Activated naive CD4-positive, alpha-beta T cell treated with anti-CD3 and anti-CD28 coated beads, Interleukin-2, amount 10 ng/mL, durations not matched to agents 7 days and 5 days (primary cell): ENCODE results near the gene LRRK1.

Experiments
- CTCF ChIA-PET: fragments of 350-600 bp; sonication (Branson Sonifier 250); formaldehyde crosslinking; loops from one replicate; lab custom pipeline; 2021; ENCODE audit warnings: antibody characterized with exemption; lab: Charles Lee
- DNase-seq: peaks from one replicate; pipeline ENCODE4 v3.0.0-alpha.2; 2020
- H3K27ac Mint-ChIP-seq: one replicate; pipeline ENCODE4 v1.8.0; 2021; ENCODE audit warnings: mild to moderate bottlenecking, moderate library complexity, mixed read lengths
- H3K27me3 Mint-ChIP-seq: one replicate; pipeline ENCODE4 v1.8.0; 2021; ENCODE audit warnings: mild to moderate bottlenecking, mixed read lengths
- H3K36me3 Mint-ChIP-seq: one replicate; pipeline ENCODE4 v1.8.0; 2021; ENCODE audit warnings: mixed read lengths
- H3K4me1 Mint-ChIP-seq: one replicate; pipeline ENCODE4 v1.8.0; 2021; ENCODE audit warnings: mixed read lengths
- H3K4me3 Mint-ChIP-seq: one replicate; pipeline ENCODE4 v1.8.0; 2021; ENCODE audit warnings: mild to moderate bottlenecking, moderate library complexity, mixed read lengths
- H3K9me3 Mint-ChIP-seq: one replicate; pipeline ENCODE4 v1.8.0; 2021; ENCODE audit warnings: mixed read lengths

The LRRK1 gene

DNA sequence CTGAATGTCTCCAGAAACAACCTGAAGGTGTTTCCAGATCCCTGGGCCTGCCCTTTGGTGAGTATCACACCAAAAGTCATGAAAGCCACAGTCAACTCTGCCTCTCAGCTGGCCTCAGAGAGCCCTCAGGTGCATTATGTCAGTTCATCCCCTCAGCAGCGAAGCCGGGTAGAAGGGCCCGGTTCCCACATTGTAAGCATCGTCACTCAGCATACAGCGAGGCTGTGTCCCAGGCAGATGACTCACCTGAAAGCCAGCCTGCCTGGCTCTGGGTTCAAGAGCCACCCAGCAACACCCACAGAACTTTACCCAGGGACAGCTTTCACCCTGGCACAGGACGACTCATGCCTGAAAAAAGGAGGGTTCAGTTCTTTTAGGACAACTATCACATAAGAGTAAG lies 91.6 kb downstream of the LRRK1 start:
- H3K4me3 Mint-ChIP-seq, result no peak overlapping the region
- H3K27ac Mint-ChIP-seq, result no peak overlapping the region
- H3K9me3 Mint-ChIP-seq, result no peaks in the 10 kb centered on the region
- DNase-seq, result no peak
- no peaks in the 10 kb centered on the region for H3K36me3 Mint-ChIP-seq
- peaks cover 32% of the 10 kb centered on the region for H3K27me3 Mint-ChIP-seq
- H3K4me1 Mint-ChIP-seq, result peaks cover 22% of the 10 kb centered on the region
- CTCF ChIA-PET, result interaction anchor here (1.2 to 11.1 kb wide), 3 partner anchors 10 to 245 kb away, joined by 4 to 176 read pairs (median 51); partner anchors contain the start of gene CHSY1

DNA sequence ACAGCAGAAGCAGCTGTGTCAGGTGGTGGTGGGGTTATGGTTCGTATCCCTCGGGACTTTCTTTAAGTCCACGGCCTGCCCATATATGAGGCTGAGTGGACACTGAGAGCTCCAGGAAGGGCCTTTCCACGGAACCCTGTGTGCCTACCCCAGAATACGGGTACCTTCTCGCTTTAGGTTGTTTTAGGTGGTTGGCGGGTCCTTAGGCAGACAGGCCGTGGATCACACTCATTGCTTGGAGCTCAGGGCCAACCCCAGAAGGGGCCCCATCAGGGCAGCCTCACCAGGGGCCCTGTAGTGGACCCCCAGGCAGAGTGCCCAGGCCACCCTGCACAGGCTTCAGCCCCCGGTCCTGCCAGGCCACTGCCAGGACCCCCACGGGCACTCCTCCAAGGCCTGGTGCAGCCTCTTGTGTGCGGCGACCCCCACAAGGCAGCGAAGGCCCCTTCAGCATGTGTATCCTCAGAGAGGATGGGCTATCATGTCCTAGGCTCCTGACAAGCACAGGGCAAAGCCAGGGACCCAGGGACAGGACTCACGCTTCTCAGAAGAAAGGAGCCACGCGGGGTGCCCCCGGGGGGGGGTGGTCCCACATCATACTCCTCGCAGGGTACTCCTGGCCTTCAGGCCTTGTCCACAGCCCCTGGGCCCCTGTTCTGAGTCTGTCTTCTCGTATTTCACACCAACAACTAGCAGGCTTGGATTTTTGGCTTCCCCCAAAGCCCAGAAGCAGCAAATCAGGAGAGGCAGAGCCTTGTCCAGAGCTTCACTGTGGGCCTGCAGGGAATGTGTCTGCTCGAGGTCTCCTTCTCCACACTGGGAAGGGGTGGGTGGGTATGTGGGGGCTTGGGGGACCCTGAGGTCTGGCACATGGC lies 93.4 kb downstream of the LRRK1 start:
- peaks cover 14% of the 10 kb centered on the region for H3K4me1 Mint-ChIP-seq
- H3K27ac Mint-ChIP-seq, result no peak overlapping the region
- CTCF ChIA-PET, result interaction anchor here (0.7 to 11.1 kb wide), 6 partner anchors 8 to 276 kb away, joined by 3 to 176 read pairs (median 4); partner anchors contain the start of gene CHSY1
- no peak overlapping the region for H3K4me3 Mint-ChIP-seq
- no peaks in the 10 kb centered on the region for H3K9me3 Mint-ChIP-seq
- no peak for DNase-seq
- no peaks in the 10 kb centered on the region for H3K36me3 Mint-ChIP-seq
- H3K27me3 Mint-ChIP-seq, result peaks cover 23% of the 10 kb centered on the region

DNA sequence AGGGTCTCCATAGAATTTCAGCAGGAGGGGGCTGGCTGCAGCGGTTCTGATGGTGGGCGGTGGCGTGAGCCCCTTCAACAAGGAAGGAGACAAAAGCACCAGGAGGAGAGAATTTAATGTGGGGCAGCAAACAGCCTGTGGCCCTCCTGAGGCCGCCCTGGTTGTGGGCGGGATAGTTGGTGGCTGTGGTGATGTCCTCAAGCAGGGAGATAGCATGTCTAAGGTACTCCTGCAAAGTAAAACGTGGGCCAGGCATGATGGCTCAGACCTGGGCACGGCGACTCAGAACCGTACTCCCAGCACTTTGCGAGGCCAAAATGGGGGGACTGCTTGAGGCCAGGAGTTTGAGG lies 94.0 kb downstream of the LRRK1 start:
- CTCF ChIA-PET, result interaction anchor here (1.4 to 11.1 kb wide), 2 partner anchors 242 to 261 kb away, joined by 4 to 176 read pairs; partner anchors contain the start of gene CHSY1
- Mint-ChIP-seq H3K4me1 (peaks cover 8% of the 10 kb centered on the region), H3K27me3 (peaks cover 17% of the 10 kb centered on the region), H3K36me3 (no peaks in the 10 kb centered on the region), H3K27ac (no peak overlapping the region), H3K4me3 (no peak overlapping the region), H3K9me3 (no peaks in the 10 kb centered on the region)
- DNase-seq, result no peak

DNA sequence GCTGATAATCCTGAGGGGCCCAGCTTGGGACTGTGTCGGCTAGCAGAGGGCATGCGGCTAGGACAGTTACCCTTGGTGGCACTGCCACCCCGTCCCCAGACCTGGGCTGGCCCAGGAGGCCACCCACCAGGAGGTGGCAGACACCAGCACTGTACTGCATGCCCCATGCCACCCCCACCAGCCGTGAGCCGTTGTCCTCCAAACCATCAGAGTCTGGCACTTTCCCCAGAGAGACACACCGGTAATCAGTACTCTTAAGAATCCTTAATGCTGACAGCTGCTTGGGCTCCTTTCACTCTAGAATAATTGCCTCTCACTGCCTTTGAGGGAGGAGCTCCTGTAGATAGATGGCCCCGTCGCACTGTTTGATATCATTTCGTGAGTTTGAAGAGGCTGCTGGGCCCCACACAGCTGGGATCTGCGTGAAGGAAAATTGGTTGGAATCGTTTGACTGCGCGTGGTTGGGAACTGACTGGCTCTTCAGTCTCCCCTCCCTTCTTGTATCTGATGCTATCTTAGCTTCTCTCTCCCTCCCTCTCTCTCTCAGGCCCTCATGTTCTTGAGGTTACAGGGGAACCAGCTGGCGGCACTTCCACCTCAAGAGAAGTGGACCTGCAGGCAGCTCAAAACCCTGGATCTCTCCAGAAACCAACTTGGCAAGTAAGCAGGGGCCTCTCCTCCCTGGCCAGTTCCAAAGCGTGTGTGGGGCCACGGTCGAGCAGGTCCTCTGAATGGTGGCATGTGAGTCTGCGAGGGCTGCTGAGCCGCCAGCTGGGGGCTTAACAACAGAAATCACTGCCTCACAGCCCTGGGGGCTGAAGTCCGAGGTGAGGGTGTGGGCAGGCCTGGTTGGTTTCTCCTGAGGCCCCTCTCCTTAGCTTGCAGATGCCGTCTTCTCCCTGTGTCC lies 94.9 kb downstream of the LRRK1 start:
- Mint-ChIP-seq H3K27me3 (peaks cover 12% of the 10 kb centered on the region), H3K4me3 (no peak overlapping the region), H3K27ac (no peak overlapping the region), H3K9me3 (no peaks in the 10 kb centered on the region), H3K36me3 (no peaks in the 10 kb centered on the region), H3K4me1 (no peaks in the 10 kb centered on the region)
- CTCF ChIA-PET, result interaction anchor here (1.0 to 11.1 kb wide), 6 partner anchors 9 to 260 kb away, joined by 3 to 176 read pairs (median 4); partner anchors contain the start of gene CHSY1
- DNase-seq, result no peak

- peak; percentile 77 for DNase-seq
- Mint-ChIP-seq H3K36me3 (no peaks in the 10 kb centered on the region), H3K4me1 (no peaks in the 10 kb centered on the region), H3K27ac (no peak overlapping the region), H3K27me3 (peaks cover 8% of the 10 kb centered on the region), H3K4me3 (no peak overlapping the region), H3K9me3 (no peaks in the 10 kb centered on the region)
- CTCF ChIA-PET, result interaction anchor here (0.7 to 11.1 kb wide), 29 partner anchors 8 to 627 kb away, joined by 3 to 176 read pairs (median 4); partner anchors contain the start of gene CHSY1
Measured at GRCh38 chr15:101014921-101015841, 96.0 kb downstream of the LRRK1 start.

GRCh38 chr15:101016581-101016980 lies 97.4 kb downstream of the LRRK1 start:
- CTCF ChIA-PET, result interaction anchor here (0.6 to 11.1 kb wide), 18 partner anchors 9 to 277 kb away, joined by 3 to 176 read pairs (median 4); partner anchors contain the start of genes ALDH1A3 and CHSY1
- no peaks in the 10 kb centered on the region for H3K36me3 Mint-ChIP-seq
- H3K27ac Mint-ChIP-seq, result no peak overlapping the region
- no peaks in the 10 kb centered on the region for H3K4me1 Mint-ChIP-seq
- H3K27me3 Mint-ChIP-seq, result peaks cover 4% of the 10 kb centered on the region
- H3K4me3 Mint-ChIP-seq, result no peak overlapping the region
- no peaks in the 10 kb centered on the region for H3K9me3 Mint-ChIP-seq
- no peak for DNase-seq

- Mint-ChIP-seq H3K27me3 (peaks cover 4% of the 10 kb centered on the region), H3K27ac (no peak overlapping the region), H3K9me3 (no peaks in the 10 kb centered on the region), H3K4me1 (no peaks in the 10 kb centered on the region), H3K36me3 (no peaks in the 10 kb centered on the region), H3K4me3 (no peak overlapping the region)
- CTCF ChIA-PET, result interaction anchor here (0.6 to 11.1 kb wide), 13 partner anchors 10 to 276 kb away, joined by 3 to 176 read pairs (median 5); partner anchors contain the start of gene CHSY1
- no peak for DNase-seq
Measured at GRCh38 chr15:101017093-101017754, 98.1 kb downstream of the LRRK1 start.

GRCh38 chr15:101018016-101018415 lies 98.9 kb downstream of the LRRK1 start:
- H3K9me3 Mint-ChIP-seq, result no peaks in the 10 kb centered on the region
- H3K4me3 Mint-ChIP-seq, result no peak overlapping the region
- CTCF ChIA-PET, result interaction anchor here (0.6 to 6.2 kb wide), 4 partner anchors 10 to 728 kb away, joined by 3 to 51 read pairs (median 5); no protein-coding TSS in a partner anchor
- H3K4me1 Mint-ChIP-seq, result no peaks in the 10 kb centered on the region
- no peak for DNase-seq
- H3K36me3 Mint-ChIP-seq, result no peaks in the 10 kb centered on the region
- no peak overlapping the region for H3K27ac Mint-ChIP-seq
- peaks cover 5% of the 10 kb centered on the region for H3K27me3 Mint-ChIP-seq

- Mint-ChIP-seq H3K36me3 (no peaks in the 10 kb centered on the region), H3K9me3 (no peaks in the 10 kb centered on the region), H3K4me1 (no peaks in the 10 kb centered on the region), H3K4me3 (no peak overlapping the region), H3K27ac (no peak overlapping the region), H3K27me3 (peaks cover 8% of the 10 kb centered on the region)
- no peak for DNase-seq
- CTCF ChIA-PET, result interaction anchor here (0.6 to 6.2 kb wide), 5 partner anchors 10 to 728 kb away, joined by 3 to 51 read pairs (median 7); no protein-coding TSS in a partner anchor
Measured at GRCh38 chr15:101018450-101018849, 99.3 kb downstream of the LRRK1 start.

GRCh38 chr15:101019366-101019896 lies 100.3 kb downstream of the LRRK1 start:
- H3K4me3 Mint-ChIP-seq, result no peak overlapping the region
- H3K4me1 Mint-ChIP-seq, result no peaks in the 10 kb centered on the region
- H3K27ac Mint-ChIP-seq, result no peak overlapping the region
- peaks cover 12% of the 10 kb centered on the region for H3K27me3 Mint-ChIP-seq
- CTCF ChIA-PET, result interaction anchor here (0.6 to 6.2 kb wide), 6 partner anchors 11 to 531 kb away, joined by 3 to 51 read pairs (median 6); no protein-coding TSS in a partner anchor
- no peaks in the 10 kb centered on the region for H3K9me3 Mint-ChIP-seq
- H3K36me3 Mint-ChIP-seq, result no peaks in the 10 kb centered on the region
- DNase-seq, result no peak

DNA sequence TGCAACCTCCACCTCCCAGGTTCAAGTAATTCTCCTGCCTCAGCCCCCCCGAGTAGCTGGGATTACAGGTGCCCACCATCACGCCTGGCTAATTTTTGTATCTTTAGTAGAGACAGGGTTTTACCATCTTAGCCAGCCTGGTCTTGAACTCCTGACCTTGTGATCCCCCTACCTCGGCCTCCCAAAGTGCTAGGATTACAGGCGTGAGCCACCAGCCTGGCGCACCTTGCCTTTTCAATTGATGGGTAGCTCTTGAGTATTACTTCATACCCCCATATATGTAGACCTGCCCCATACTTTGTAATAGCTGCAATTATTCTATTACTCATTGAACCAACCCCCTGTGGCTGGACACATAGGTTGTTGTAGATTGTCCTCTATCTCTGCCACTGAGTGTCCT lies 101.3 kb downstream of the LRRK1 start:
- Mint-ChIP-seq H3K36me3 (no peaks in the 10 kb centered on the region), H3K9me3 (no peaks in the 10 kb centered on the region), H3K4me3 (no peak overlapping the region), H3K27me3 (peaks cover 12% of the 10 kb centered on the region), H3K4me1 (no peaks in the 10 kb centered on the region), H3K27ac (no peak overlapping the region)
- CTCF ChIA-PET, result interaction anchor here (0.6 to 6.2 kb wide), 8 partner anchors 8 to 238 kb away, joined by 3 to 51 read pairs (median 4); no protein-coding TSS in a partner anchor
- no peak for DNase-seq

- no peaks in the 10 kb centered on the region for H3K9me3 Mint-ChIP-seq
- peaks cover 12% of the 10 kb centered on the region for H3K27me3 Mint-ChIP-seq
- H3K36me3 Mint-ChIP-seq, result no peaks in the 10 kb centered on the region
- DNase-seq, result no peak
- no peak overlapping the region for H3K4me3 Mint-ChIP-seq
- H3K4me1 Mint-ChIP-seq, result no peaks in the 10 kb centered on the region
- CTCF ChIA-PET, result interaction anchor here (0.6 to 6.2 kb wide), 8 partner anchors 9 to 241 kb away, joined by 3 to 51 read pairs (median 4); no protein-coding TSS in a partner anchor
- no peak overlapping the region for H3K27ac Mint-ChIP-seq
Measured at GRCh38 chr15:101020945-101021344, 101.8 kb downstream of the LRRK1 start.
